ENCODE measurements around the gene TRIM24. TPM values are rescaled to one million over a fixed set of nuclear protein-coding genes. Genes with fewer than 3 reads are reported as not detected.

Gene TRIM24
- total and polyA plus RNA-seq, 2 of the 13 experiments (the other 11 are each of a cell fraction or from before 2014, with no cell fraction given): 100 to 106 TPM

DNA sequence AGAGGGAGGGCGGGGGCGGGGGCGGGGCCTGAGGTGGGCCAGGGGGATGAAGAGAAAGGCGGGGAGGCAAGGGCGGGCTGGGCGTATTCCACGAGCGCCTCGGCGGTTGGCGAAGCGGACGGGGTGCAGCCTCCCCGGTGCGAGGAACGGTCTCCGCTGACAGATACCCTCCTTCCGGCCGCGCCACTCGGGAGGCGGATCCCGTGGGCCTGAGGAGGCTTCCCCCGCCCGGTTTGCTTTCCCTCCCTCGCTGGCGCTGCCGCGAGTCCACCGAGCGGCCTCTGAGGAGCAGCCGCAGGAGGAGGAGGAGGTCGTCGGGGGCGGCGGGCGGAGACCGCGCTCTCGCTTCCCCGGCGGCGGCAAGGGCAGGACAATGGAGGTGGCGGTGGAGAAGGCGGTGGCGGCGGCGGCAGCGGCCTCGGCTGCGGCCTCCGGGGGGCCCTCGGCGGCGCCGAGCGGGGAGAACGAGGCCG lies at the start of gene TRIM24 (continued):
- TF ChIP-seq, protein P1, sequence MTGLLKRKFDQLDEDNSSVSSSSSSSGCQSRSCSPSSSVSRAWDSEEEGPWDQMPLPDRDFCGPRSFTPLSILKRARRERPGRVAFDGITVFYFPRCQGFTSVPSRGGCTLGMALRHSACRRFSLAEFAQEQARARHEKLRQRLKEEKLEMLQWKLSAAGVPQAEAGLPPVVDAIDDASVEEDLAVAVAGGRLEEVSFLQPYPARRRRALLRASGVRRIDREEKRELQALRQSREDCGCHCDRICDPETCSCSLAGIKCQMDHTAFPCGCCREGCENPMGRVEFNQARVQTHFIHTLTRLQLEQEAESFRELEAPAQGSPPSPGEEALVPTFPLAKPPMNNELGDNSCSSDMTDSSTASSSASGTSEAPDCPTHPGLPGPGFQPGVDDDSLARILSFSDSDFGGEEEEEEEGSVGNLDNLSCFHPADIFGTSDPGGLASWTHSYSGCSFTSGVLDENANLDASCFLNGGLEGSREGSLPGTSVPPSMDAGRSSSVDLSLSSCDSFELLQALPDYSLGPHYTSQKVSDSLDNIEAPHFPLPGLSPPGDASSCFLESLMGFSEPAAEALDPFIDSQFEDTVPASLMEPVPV (CRISPR knock-in tag; IDR thresholded peaks at IDR 0.05): no peak
- TF ChIP-seq, protein P2, sequence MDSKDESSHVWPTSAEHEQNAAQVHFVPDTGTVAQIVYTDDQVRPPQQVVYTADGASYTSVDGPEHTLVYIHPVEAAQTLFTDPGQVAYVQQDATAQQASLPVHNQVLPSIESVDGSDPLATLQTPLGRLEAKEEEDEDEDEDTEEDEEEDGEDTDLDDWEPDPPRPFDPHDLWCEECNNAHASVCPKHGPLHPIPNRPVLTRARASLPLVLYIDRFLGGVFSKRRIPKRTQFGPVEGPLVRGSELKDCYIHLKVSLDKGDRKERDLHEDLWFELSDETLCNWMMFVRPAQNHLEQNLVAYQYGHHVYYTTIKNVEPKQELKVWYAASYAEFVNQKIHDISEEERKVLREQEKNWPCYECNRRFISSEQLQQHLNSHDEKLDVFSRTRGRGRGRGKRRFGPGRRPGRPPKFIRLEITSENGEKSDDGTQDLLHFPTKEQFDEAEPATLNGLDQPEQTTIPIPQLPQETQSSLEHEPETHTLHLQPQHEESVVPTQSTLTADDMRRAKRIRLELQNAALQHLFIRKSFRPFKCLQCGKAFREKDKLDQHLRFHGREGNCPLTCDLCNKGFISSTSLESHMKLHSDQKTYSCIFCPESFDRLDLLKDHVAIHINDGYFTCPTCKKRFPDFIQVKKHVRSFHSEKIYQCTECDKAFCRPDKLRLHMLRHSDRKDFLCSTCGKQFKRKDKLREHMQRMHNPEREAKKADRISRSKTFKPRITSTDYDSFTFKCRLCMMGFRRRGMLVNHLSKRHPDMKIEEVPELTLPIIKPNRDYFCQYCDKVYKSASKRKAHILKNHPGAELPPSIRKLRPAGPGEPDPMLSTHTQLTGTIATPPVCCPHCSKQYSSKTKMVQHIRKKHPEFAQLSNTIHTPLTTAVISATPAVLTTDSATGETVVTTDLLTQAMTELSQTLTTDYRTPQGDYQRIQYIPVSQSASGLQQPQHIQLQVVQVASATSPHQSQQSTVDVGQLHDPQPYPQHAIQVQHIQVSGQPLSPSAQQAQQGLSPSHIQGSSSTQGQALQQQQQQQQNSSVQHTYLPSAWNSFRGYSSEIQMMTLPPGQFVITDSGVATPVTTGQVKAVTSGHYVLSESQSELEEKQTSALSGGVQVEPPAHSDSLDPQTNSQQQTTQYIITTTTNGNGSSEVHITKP (CRISPR knock-in tag; IDR thresholded peaks at IDR 0.05; ENCODE audit: low read depth): no peak
- TF ChIP-seq PHF5A (CRISPR knock-in tag; IDR thresholded peaks at IDR 0.05; ENCODE audit: low read depth, unreplicated experiment) (no peak), SP1 (IDR thresholded peaks at IDR 0.05) (no peak), SP1 (CRISPR knock-in tag; IDR thresholded peaks at IDR 0.05) (peak; percentile 49; the same call in 1 of the 2 replicates), GATA4 (IDR thresholded peaks at IDR 0.05; ENCODE audit: borderline replicate concordance, low read depth) (0 out of 2 replicates have a peak, but pooled peaks have one; percentile 33), PCBP1 (IDR thresholded peaks at IDR 0.05; ENCODE audit: borderline replicate concordance, low read depth, low read length) (0 out of 2 replicates have a peak, but pooled peaks have one; percentile 51), ZNF446 (CRISPR knock-in tag; IDR thresholded peaks at IDR 0.05) (no peak), CBFB (CRISPR knock-in tag; IDR thresholded peaks at IDR 0.05) (no peak; the same call in 1 of the 2 replicates), ZNF83 (CRISPR knock-in tag; IDR thresholded peaks at IDR 0.05; ENCODE audit: borderline replicate concordance) (no peak), ZNF205 (CRISPR knock-in tag; IDR thresholded peaks at IDR 0.05) (0 out of 2 replicates have a peak, but pooled peaks have one; percentile 41), IKZF1 (IDR thresholded peaks at IDR 0.05) (no peak), PRPF4 (IDR thresholded peaks at IDR 0.05; ENCODE audit: low read depth, low read length, poor library complexity, severe bottlenecking) (no peak), MZF1 (CRISPR knock-in tag; IDR thresholded peaks at IDR 0.05; ENCODE audit: borderline replicate concordance) (no peak), ZBTB25 (CRISPR knock-in tag; IDR thresholded peaks at IDR 0.05) (peak; percentile 46; the same call in 1 of the 2 replicates), CREBL2 (CRISPR knock-in tag; IDR thresholded peaks at IDR 0.05; ENCODE audit: borderline replicate concordance) (no peak)
- TF ChIP-seq, protein P3, sequence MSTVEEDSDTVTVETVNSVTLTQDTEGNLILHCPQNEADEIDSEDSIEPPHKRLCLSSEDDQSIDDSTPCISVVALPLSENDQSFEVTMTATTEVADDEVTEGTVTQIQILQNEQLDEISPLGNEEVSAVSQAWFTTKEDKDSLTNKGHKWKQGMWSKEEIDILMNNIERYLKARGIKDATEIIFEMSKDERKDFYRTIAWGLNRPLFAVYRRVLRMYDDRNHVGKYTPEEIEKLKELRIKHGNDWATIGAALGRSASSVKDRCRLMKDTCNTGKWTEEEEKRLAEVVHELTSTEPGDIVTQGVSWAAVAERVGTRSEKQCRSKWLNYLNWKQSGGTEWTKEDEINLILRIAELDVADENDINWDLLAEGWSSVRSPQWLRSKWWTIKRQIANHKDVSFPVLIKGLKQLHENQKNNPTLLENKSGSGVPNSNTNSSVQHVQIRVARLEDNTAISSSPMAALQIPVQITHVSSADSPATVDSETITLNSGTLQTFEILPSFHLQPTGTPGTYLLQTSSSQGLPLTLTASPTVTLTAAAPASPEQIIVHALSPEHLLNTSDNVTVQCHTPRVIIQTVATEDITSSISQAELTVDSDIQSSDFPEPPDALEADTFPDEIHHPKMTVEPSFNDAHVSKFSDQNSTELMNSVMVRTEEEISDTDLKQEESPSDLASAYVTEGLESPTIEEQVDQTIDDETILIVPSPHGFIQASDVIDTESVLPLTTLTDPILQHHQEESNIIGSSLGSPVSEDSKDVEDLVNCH (CRISPR knock-in tag; IDR thresholded peaks at IDR 0.05): no peak
- TF ChIP-seq, protein P4, sequence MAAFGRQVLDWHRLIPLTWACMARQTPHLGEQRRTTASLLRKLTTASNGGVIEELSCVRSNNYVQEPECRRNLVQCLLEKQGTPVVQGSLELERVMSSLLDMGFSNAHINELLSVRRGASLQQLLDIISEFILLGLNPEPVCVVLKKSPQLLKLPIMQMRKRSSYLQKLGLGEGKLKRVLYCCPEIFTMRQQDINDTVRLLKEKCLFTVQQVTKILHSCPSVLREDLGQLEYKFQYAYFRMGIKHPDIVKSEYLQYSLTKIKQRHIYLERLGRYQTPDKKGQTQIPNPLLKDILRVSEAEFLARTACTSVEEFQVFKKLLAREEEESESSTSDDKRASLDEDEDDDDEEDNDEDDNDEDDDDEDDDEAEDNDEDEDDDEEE (CRISPR knock-in tag; IDR thresholded peaks at IDR 0.05): no peak
- TF ChIP-seq, protein P5, sequence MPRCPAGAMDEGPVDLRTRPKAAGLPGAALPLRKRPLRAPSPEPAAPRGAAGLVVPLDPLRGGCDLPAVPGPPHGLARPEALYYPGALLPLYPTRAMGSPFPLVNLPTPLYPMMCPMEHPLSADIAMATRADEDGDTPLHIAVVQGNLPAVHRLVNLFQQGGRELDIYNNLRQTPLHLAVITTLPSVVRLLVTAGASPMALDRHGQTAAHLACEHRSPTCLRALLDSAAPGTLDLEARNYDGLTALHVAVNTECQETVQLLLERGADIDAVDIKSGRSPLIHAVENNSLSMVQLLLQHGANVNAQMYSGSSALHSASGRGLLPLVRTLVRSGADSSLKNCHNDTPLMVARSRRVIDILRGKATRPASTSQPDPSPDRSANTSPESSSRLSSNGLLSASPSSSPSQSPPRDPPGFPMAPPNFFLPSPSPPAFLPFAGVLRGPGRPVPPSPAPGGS (CRISPR knock-in tag; IDR thresholded peaks at IDR 0.05): no peak
